Stimulated activated CD8-positive, alpha-beta memory T cell treated with anti-CD3 and anti-CD28 coated beads, Interleukin-7, amount 100 ng/mL, for 1 hour (primary cell): ENCODE results near the gene SDK2.

Source experiments
- DNase-seq, 2 donors: peaks; one replicate each; pipeline ENCODE4 v3.0.0-alpha.2; 2020; ENCODE audit warnings: low read depth in 2 of 2

The SDK2 gene

DNA sequence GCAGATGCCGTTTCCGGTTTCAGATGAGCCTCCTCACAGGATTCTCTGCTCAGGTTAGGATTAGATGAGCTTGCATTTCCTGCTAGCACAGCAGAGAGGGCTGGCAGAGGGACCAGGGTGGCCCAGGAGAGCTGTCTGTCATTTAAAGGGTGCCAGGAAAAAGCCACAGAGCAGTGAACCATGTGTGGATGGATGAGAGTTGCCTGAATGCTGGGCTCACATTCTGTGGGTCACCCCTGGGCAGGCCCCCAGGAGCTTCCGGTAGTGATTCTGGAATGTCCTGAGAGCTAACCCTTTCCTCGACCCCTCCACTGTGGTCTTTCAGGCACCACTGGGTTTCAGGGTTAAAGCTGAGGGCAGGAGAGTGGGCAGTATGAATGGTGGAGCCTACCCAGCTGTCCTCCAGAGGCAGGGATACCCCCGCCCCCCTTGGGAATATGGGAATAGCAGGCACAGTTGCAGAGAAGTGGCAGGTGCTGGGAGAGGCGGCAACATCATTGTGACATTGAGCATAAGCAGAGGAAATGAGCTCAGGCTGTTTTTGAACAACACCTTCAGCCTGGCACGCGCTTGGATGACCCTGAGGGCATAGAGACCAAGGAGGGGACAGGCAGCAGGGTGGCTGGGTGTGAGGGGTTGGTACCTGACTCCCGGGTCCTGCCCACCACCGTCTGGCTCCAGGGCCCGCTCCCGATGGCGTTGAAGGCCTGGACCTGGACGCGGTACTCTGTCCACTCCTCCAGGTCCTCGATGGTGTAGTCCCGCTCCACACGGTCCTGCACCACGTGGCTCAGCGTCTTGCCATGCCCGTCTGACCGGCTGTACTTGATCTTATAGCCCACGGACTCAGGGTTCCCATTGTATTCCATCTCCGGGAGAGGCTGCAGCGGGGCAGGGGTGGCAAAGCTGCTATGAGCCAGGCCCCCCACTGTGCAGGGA is 249.5 kb downstream of the SDK2 start:
- no peak for DNase-seq

- no peak for DNase-seq
Measured at GRCh38 chr17:73393962-73394361, 250.3 kb downstream of the SDK2 start.

GRCh38 chr17:73393381-73393780 is 250.9 kb downstream of the SDK2 start:
- no peak for DNase-seq

GRCh38 chr17:73391331-73392265 is 252.6 kb downstream of the SDK2 start:
- DNase-seq, result no peak

- no peak for DNase-seq
Measured at GRCh38 chr17:73390851-73391250, 253.4 kb downstream of the SDK2 start.

DNA sequence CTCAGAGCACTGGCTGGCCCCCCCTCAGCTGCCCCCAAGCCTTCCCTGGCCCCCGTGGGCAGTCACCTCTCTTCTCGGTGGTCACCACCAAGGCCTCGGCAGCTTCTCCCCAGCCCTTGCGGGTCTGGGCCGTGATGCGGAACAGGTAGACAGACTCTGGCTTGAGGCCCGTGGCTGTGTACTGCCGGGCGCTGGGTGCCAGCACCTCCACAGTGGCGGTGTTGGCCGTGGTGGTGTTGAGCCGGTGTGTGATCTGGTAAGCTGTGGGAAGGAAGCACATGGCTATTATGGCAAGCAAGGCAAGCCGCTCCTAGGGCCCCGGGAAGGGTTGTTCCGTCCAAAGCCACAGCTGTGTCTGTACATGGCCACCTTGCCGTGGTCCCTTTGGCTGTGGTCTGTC is 254.0 kb downstream of the SDK2 start:
- DNase-seq, result no peak

DNA sequence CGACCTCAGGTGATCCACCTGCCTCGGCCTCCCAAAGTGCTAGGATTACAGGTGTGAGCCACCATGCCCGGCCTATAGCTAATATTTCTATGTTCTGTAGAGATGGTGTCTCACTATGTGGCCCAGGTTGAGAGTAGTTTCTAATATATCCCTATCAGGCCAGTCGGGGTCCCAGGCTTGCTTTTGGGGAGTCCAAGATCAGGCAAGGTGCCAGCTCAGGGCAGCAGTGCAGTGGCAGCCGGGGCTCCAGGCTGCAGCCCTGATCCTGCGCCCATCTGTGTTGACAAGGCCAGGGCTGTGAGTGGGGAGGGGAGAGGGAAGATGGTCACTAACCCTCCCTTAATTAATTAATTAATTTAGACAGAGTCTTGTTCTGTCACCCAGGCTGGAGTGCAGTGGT is 254.8 kb downstream of the SDK2 start:
- DNase-seq, result no peak

GRCh38 chr17:73388578-73388905 is 255.7 kb downstream of the SDK2 start:
- DNase-seq, result no peak

DNA sequence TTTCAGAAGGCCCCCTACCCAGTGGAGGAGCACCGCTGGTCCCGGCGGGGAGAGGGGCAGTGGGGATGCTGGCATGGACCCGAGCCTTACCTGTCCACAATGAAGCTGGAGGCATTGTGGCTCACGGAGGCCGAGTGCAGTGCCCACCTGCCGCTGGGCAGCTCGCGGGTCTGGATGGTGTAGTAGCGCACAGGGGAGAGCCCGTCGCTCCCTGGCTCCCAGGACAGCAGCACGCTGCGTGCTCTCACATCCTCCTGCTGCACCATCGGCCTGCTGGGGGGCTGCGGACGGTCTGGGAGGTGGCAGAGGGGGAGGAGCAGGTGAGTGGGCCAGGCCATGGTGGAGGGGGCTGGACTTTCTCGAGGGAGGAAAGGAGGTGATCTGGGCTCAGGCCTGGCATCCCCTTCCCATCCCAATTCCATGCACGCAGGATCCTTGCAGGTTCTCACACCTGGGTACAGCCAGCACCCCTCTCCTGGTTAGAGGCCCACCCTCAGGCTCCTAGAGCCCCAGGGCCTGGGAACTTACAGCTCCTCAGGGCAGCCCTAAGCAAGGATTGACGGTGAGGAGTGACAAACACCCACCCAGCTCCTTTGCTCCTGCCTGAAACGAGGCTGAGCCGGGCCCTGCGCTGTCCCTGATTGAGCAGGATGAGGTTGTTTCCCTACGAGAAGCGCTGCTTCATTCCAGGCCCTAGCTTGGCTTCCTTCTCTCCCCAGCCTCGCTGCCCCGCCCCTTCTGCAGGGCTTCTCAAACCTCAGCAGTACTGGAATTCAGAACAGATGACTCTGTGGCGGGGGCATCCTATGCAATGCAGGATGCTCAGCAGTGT is 256.3 kb downstream of the SDK2 start:
- no peak for DNase-seq

DNA sequence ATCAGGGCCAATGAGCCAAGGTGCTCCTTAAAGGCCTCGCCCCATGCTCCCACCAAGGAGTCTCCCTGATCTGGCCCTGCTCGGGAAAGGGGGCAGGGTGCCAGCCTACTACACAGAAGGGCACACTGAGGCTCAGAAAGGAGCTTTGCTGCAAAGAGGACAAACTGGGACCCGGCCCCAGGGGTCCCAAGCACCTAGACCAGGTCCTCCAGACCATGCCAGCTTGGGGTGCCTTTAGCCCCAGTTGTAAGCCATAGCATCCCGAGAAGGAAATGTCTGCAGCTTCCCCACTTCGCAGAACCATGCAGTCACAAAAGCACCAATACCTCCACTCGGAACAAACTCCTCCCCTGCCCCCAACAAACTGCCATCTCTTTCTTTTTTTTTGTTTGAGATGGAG is 257.7 kb downstream of the SDK2 start:
- no peak for DNase-seq

- DNase-seq, result no peak
Measured at GRCh38 chr17:73384926-73385325, 259.3 kb downstream of the SDK2 start.

DNA sequence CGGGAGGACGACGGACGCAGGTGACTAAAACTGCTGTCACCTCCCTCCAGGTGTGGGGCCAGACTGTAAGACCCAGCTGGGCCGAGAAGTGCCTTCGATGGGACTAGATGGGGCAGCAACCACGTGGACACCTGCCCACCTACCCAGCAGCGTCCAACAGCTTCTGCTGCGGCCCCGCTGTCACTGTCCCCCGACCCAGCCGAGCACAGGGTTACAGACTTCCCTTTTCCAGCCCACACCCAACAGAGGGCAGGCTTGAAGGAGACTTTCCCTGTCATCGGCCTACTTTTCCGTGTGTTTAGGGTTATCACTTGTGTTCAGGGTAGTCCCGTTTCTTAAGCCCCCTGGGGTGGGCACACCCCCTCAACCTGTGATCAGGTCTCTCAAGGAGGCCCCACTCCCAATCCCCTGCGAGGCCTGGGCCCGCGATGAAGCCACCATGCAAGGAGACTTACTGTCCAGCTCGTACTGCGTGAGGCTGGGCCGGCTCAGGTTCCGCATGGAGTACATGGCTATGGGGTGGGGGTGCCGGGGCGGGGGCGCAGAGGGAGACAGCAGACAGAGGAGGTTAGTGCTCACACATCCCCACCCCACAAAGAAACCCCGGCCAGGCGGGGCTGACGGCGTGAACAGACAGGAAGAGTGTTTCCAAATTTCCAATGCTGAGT is 263.7 kb downstream of the SDK2 start:
- no peak for DNase-seq

DNA sequence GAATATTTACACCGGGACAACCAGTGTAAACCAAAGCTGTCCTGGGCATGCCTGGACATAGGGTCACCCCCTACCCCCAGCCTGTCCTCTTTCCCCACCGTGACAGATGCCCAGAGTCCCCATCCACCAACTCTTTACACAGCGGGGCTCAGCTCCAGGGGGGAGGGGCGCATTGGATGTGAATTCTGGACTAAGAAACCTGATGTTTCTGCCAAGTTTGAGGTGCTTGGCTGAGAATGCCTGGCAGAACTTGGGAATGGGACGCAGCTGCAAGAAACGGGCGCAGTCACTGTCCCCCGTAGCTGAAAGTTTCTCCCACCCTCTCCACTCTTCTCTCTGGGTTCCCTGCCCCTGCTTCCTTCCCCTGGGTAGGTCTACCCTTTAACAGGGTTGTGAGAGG is 264.4 kb downstream of the SDK2 start:
- DNase-seq, result no peak

DNA sequence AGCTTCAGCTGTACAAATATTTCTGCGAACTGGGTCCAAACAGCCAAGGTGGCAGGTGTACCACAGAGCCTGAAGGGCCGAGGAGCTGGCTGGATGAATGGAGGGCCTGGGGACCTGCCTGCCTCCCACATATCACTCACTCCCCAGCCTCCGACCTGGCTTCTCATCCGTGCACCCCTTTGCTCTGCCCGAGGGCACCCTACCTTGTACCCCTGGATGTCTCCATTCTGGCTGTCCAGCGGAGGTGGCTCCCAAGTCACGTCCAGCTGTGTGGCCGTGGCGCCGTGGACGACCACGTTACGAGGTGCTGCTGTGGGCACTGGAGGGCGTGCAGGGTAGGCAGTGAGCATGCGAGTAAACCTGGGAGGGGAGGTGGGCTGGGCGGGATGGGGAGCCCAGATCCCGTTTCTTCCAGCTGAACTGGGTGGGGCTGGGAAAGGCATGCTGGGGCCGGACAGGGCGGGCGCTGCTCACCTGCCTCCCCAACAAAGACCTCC is 265.2 kb downstream of the SDK2 start:
- no peak for DNase-seq

- no peak for DNase-seq
Measured at GRCh38 chr17:73376636-73377035, 267.6 kb downstream of the SDK2 start.

DNA sequence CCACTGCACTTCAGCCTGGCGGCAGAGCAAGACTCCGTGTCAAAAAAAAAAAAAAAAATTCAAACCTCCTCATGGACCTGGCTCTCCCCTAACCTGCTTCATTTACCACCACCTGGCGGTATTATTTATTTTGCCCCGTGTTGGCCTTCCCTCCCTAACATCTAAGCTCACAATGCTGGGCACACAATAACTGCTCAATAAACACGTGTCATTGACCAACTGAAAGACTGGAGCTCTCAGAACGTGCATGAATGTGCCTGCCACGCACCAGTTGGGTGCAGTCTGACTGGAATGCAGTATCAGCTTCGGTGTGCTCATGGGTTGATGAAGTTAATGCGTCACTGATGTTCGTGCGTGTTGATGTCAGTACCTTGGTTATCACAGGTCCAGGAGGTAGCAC is 268.1 kb downstream of the SDK2 start:
- no peak for DNase-seq

DNA sequence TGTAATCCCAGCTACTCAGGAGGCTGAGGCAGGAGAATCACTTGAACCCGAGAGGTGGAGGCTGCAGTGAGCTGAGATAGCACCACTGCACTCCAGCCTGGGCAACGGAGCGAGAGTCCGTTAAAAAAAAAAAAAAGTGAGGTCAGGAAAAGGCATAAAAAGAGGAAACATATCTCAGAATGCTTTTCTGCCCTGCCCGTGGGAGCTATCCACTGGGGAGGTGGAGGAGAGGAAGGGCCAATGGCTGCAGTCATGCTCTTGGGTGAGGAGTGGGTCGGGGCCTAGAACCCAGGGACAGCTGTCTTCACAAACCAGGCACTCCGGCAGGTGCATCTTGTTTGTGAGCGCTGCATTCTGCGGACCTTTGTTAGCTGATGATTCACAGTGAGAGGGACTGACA is 272.4 kb downstream of the SDK2 start:
- no peak for DNase-seq

DNA sequence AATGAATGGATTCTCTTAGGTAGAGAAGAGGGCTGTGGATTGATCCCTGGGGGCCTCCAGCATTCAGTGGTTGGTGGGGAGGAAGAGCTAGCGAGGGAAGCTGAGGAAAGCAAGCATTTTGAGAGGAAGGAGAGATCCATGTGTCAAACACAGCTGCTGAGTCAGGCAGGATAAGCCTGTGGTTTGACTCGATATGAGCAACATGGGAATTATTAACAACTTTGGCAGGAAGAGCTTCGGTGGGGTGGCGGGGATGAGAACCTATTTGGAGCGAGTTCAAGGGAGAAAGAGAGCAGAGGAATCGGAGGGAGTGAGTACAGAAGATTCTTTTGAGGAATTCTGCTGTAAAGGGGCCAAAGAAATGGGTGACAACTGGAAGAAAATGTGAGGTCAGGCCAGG is 273.0 kb downstream of the SDK2 start:
- DNase-seq, result no peak

GRCh38 chr17:73369817-73370490 is 274.3 kb downstream of the SDK2 start:
- peak; percentile 62 to 79 for DNase-seq

DNA sequence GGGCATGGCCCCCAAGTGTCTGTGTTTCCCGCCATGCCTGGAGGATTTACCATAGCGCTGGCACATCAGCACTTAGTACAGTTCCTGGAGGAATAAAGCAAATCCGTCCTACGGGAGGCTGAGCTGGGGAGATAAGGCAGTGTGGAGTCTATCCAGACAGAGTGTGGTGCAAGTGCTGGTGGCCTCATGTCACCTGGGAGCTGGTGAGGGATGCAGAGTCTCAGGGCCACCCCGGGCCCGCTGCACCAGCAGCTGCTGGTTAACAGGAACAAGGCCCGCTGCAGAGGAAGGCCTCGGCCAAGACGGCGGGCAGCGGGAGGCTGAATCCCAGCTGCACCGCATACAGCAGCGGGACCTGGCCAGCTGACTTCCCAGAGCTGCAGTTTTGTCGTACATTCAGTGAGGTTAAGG is 275.1 kb downstream of the SDK2 start:
- no peak for DNase-seq
